ENCODE data around the gene CLDN7. TPM values are rescaled to one million over a fixed set of nuclear protein-coding genes. Genes with fewer than 3 reads are reported as not detected.

The CLDN7 gene
- total RNA-seq, 1 donor from 2014 or later: 10.5 TPM

GRCh38 chr17:7261379-7262191, 693 bp downstream of the CLDN7 start:
- Histone ChIP-seq H3K27ac (ENCODE audit: low read depth, low read length) (no peak overlapping the region), H2AFZ (ENCODE audit: low read depth, low read length) (peak overlapping the region; percentile 41), H3K4me1 (ENCODE audit: insufficient read depth, low read length) (peaks cover 12% of the 10 kb centered on the region), H3K79me2 (ENCODE audit: insufficient read depth, low read length) (no peaks in the 10 kb centered on the region), H4K20me1 (ENCODE audit: insufficient read depth, low read length) (no peaks in the 10 kb centered on the region), H3K9ac (ENCODE audit: low read length) (peak overlapping the region; percentile 23), H3K27me3 (ENCODE audit: insufficient read depth, low read length) (peaks cover 14% of the 10 kb centered on the region), H3K4me2 (ENCODE audit: low read length) (peak overlapping the region; percentile 80), H3K9me3 (ENCODE audit: insufficient read depth, low read depth, low read length) (no peaks in the 10 kb centered on the region), H3K4me3 (ENCODE audit: insufficient read depth, low read depth, low read length) (peak overlapping the region; percentile 28), H3K36me3 (ENCODE audit: insufficient read depth, low read length) (no peaks in the 10 kb centered on the region)
- H3K27ac Mint-ChIP-seq (ENCODE audit: unreplicated experiment): no peak overlapping the region
- peaks cover 9% of the 10 kb centered on the region for H3K36me3 Mint-ChIP-seq (ENCODE audit: low read depth, unreplicated experiment)
- DNase-seq (ENCODE audit: low read depth) (no peak), FAIRE-seq (no peak)
- H3K9me3 Mint-ChIP-seq (ENCODE audit: unreplicated experiment): no peaks in the 10 kb centered on the region
- H3K4me3 Mint-ChIP-seq (ENCODE audit: unreplicated experiment): peak overlapping the region; percentile 50
- no peak for TF ChIP-seq EZH2 (IDR thresholded peaks at IDR 0.05; ENCODE audit: insufficient read depth, low read length)
- TF ChIP-seq, protein P1, sequence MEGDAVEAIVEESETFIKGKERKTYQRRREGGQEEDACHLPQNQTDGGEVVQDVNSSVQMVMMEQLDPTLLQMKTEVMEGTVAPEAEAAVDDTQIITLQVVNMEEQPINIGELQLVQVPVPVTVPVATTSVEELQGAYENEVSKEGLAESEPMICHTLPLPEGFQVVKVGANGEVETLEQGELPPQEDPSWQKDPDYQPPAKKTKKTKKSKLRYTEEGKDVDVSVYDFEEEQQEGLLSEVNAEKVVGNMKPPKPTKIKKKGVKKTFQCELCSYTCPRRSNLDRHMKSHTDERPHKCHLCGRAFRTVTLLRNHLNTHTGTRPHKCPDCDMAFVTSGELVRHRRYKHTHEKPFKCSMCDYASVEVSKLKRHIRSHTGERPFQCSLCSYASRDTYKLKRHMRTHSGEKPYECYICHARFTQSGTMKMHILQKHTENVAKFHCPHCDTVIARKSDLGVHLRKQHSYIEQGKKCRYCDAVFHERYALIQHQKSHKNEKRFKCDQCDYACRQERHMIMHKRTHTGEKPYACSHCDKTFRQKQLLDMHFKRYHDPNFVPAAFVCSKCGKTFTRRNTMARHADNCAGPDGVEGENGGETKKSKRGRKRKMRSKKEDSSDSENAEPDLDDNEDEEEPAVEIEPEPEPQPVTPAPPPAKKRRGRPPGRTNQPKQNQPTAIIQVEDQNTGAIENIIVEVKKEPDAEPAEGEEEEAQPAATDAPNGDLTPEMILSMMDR (IDR thresholded peaks at IDR 0.05; ENCODE audit: insufficient read depth, low read depth, low read length): no peak
- H3K4me1 Mint-ChIP-seq (ENCODE audit: low read depth, unreplicated experiment): no peaks in the 10 kb centered on the region
- peaks cover 14% of the 10 kb centered on the region for H3K27me3 Mint-ChIP-seq (ENCODE audit: low read depth, unreplicated experiment)

DNA sequence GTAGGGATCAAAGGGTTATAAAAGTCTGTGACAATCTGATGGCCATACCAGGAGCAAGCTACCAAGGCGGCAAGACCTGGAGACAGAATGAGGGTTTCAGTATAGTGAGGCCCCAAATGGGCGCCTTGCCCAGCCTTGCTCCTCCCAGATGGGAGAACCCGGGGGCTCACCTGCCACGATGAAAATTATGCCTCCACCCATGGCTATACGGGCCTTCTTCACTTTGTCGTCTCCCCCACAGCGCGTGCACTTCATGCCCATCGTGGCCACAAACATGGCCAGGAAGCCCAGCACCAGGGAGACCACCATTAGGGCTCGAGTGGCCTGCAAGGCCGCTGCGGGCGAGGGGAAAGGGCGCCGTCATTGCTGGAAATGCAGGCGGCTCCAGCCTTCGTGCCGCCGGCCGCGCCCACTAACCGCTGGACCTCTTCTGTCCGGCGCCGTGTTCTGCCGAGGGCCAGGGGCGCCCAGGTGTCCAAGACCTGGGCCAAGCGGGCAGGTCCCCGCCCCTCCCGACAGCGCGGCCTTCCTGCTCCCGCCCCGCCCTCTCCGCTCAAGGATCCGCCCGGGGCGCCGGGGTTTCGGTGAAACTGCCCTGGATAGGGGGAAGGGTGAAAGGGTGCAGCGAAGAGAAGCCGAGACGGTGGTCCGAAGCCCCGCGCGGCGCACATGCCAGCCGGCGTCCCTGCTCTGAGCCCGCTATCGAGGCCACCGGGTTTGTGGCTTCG, 1.5 kb downstream of the CLDN7 start:
- Histone ChIP-seq H3K27me3 (ENCODE audit: insufficient read depth, low read length) (peaks cover 14% of the 10 kb centered on the region), H3K36me3 (ENCODE audit: insufficient read depth, low read length) (no peaks in the 10 kb centered on the region), H3K79me2 (ENCODE audit: insufficient read depth, low read length) (no peaks in the 10 kb centered on the region), H2AFZ (ENCODE audit: low read depth, low read length) (peak overlapping the region; percentile 41), H3K4me1 (ENCODE audit: insufficient read depth, low read length) (peaks cover 12% of the 10 kb centered on the region), H4K20me1 (ENCODE audit: insufficient read depth, low read length) (no peaks in the 10 kb centered on the region), H3K9ac (ENCODE audit: low read length) (peak overlapping the region; percentile 23), H3K4me3 (ENCODE audit: insufficient read depth, low read depth, low read length) (peak overlapping the region; percentile 28), H3K9me3 (ENCODE audit: insufficient read depth, low read depth, low read length) (no peaks in the 10 kb centered on the region), H3K27ac (ENCODE audit: low read depth, low read length) (no peak overlapping the region), H3K4me2 (ENCODE audit: low read length) (peak overlapping the region; percentile 80)
- TF ChIP-seq EZH2 (IDR thresholded peaks at IDR 0.05; ENCODE audit: insufficient read depth, low read length): no peak
- Mint-ChIP-seq H3K27ac (ENCODE audit: unreplicated experiment) (no peak overlapping the region), H3K4me3 (ENCODE audit: unreplicated experiment) (no peak overlapping the region), H3K9me3 (ENCODE audit: unreplicated experiment) (no peaks in the 10 kb centered on the region), H3K4me1 (ENCODE audit: low read depth, unreplicated experiment) (no peaks in the 10 kb centered on the region), H3K36me3 (ENCODE audit: low read depth, unreplicated experiment) (peaks cover 13% of the 10 kb centered on the region), H3K27me3 (ENCODE audit: low read depth, unreplicated experiment) (peaks cover 14% of the 10 kb centered on the region)
- no peak for DNase-seq (ENCODE audit: low read depth)
- no peak for FAIRE-seq

DNA sequence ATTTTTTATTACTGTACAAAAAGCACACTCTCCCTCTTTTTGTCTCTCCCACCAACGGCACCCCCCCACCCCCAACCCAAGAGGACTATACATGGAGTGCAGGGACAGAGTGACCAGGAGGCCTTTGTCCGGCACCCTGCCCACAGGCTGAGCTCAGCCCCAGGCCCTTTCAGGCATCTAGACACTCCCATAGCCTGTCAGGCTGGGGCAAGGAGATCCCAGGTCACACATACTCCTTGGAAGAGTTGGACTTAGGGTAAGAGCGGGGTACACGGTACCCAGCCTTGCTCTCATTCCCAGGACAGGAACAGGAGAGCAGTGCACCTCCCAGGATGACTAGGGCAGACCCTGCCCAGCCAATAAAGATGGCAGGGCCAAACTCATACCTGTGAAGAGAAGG, 2.1 kb downstream of the CLDN7 start:
- Mint-ChIP-seq H3K27me3 (ENCODE audit: low read depth, unreplicated experiment) (peaks cover 14% of the 10 kb centered on the region), H3K36me3 (ENCODE audit: low read depth, unreplicated experiment) (peaks cover 13% of the 10 kb centered on the region), H3K27ac (ENCODE audit: unreplicated experiment) (no peak overlapping the region), H3K9me3 (ENCODE audit: unreplicated experiment) (no peaks in the 10 kb centered on the region), H3K4me3 (ENCODE audit: unreplicated experiment) (peak overlapping the region; percentile 45), H3K4me1 (ENCODE audit: low read depth, unreplicated experiment) (no peaks in the 10 kb centered on the region)
- Histone ChIP-seq H3K4me1 (ENCODE audit: insufficient read depth, low read length) (peaks cover 12% of the 10 kb centered on the region), H2AFZ (ENCODE audit: low read depth, low read length) (no peak overlapping the region), H3K4me2 (ENCODE audit: low read length) (no peak overlapping the region), H3K9me3 (ENCODE audit: insufficient read depth, low read depth, low read length) (no peaks in the 10 kb centered on the region), H3K79me2 (ENCODE audit: insufficient read depth, low read length) (no peaks in the 10 kb centered on the region), H4K20me1 (ENCODE audit: insufficient read depth, low read length) (no peaks in the 10 kb centered on the region), H3K36me3 (ENCODE audit: insufficient read depth, low read length) (no peaks in the 10 kb centered on the region), H3K4me3 (ENCODE audit: insufficient read depth, low read depth, low read length) (no peak overlapping the region), H3K27me3 (ENCODE audit: insufficient read depth, low read length) (peaks cover 14% of the 10 kb centered on the region), H3K27ac (ENCODE audit: low read depth, low read length) (no peak overlapping the region), H3K9ac (ENCODE audit: low read length) (no peak overlapping the region)
- FAIRE-seq: no peak
- TF ChIP-seq EZH2 (IDR thresholded peaks at IDR 0.05; ENCODE audit: insufficient read depth, low read length): no peak
- TF ChIP-seq, protein P1 (IDR thresholded peaks at IDR 0.05; ENCODE audit: insufficient read depth, low read depth, low read length): no peak
- DNase-seq (ENCODE audit: low read depth): no peak
